Stimulated activated effector memory CD8-positive, alpha-beta T cell treated with anti-CD3 and anti-CD28 coated beads, Interleukin-12 subunit alpha, Interleukin-12 subunit beta, amount 100 ng/mL, for 72 hours (primary cell): Measurements from ENCODE around the gene TBC1D22A.

Experiments used
- ATAC-seq: fragments of 150-1000 bp; cut with Tn5 transposase; 2 replicates; pipeline ENCODE4 v1.10.0; 2021
- DNase-seq, 2 donors: peaks; one replicate each; pipeline ENCODE4 v3.0.0; 2021 to 2022; ENCODE audit warnings: low spot score in 2 of 2
- H3K27ac Mint-ChIP-seq: one replicate; pipeline ENCODE4 v1.8.0; 2022; ENCODE audit warnings: mild to moderate bottlenecking, mixed read lengths
- H3K36me3 Mint-ChIP-seq: one replicate; pipeline ENCODE4 v1.8.0; 2022; ENCODE audit warnings: mild to moderate bottlenecking, mixed read lengths
- H3K4me1 Mint-ChIP-seq: one replicate; pipeline ENCODE4 v1.8.0; 2022; ENCODE audit warnings: mixed read lengths
- H3K4me3 Mint-ChIP-seq: one replicate; pipeline ENCODE4 v1.8.0; 2022; ENCODE audit warnings: mild to moderate bottlenecking, mixed read lengths
- H3K9me3 Mint-ChIP-seq: one replicate; pipeline ENCODE4 v1.8.0; 2022; ENCODE audit warnings: mixed read lengths

Gene TBC1D22A

GRCh38 chr22:47053726-47054141, 291.3 kb downstream of the TBC1D22A start:
- ATAC-seq (no peak), DNase-seq (no peak)

GRCh38 chr22:47054231-47055072, 292.0 kb downstream of the TBC1D22A start:
- DNase-seq (no peak), ATAC-seq (no peak)
- no peaks in the 10 kb centered on the region for H3K9me3 Mint-ChIP-seq
- no peak overlapping the region for H3K27ac Mint-ChIP-seq
- peaks cover 49% of the 10 kb centered on the region for H3K4me1 Mint-ChIP-seq
- H3K4me3 Mint-ChIP-seq, result no peak overlapping the region
- H3K36me3 Mint-ChIP-seq, result peaks cover 42% of the 10 kb centered on the region

More at GRCh38 chr22:47053726-47054141, 291.3 kb downstream of the TBC1D22A start:
- peaks cover 56% of the 10 kb centered on the region for H3K4me1 Mint-ChIP-seq
- H3K4me3 Mint-ChIP-seq, result no peak overlapping the region
- no peaks in the 10 kb centered on the region for H3K9me3 Mint-ChIP-seq
- peak overlapping the region; percentile 90 for H3K27ac Mint-ChIP-seq
- H3K36me3 Mint-ChIP-seq, result peaks cover 42% of the 10 kb centered on the region

GRCh38 chr22:47055073-47055355, 292.6 kb downstream of the TBC1D22A start:
- DNase-seq, result no peak
- Mint-ChIP-seq H3K4me3 (no peak overlapping the region), H3K27ac (no peak overlapping the region), H3K4me1 (peaks cover 49% of the 10 kb centered on the region), H3K9me3 (no peaks in the 10 kb centered on the region), H3K36me3 (peaks cover 45% of the 10 kb centered on the region)
- ATAC-seq, result no peak

GRCh38 chr22:47055461-47055860, 293.0 kb downstream of the TBC1D22A start:
- H3K36me3 Mint-ChIP-seq, result peaks cover 49% of the 10 kb centered on the region
- ATAC-seq (no peak), DNase-seq (no peak)
- H3K27ac Mint-ChIP-seq, result no peak overlapping the region
- H3K9me3 Mint-ChIP-seq, result no peaks in the 10 kb centered on the region
- peaks cover 46% of the 10 kb centered on the region for H3K4me1 Mint-ChIP-seq
- H3K4me3 Mint-ChIP-seq, result no peak overlapping the region

GRCh38 chr22:47055921-47056320, 293.5 kb downstream of the TBC1D22A start:
- ATAC-seq, result no peak
- DNase-seq, result no peak
- Mint-ChIP-seq H3K36me3 (peaks cover 54% of the 10 kb centered on the region), H3K4me3 (no peak overlapping the region), H3K27ac (peak overlapping the region; percentile 75), H3K4me1 (peaks cover 50% of the 10 kb centered on the region), H3K9me3 (no peaks in the 10 kb centered on the region)

GRCh38 chr22:47056361-47056760, 293.9 kb downstream of the TBC1D22A start:
- ATAC-seq (no peak), DNase-seq (no peak)
- no peak overlapping the region for H3K4me3 Mint-ChIP-seq
- H3K4me1 Mint-ChIP-seq, result peaks cover 55% of the 10 kb centered on the region
- peak overlapping the region; percentile 75 for H3K27ac Mint-ChIP-seq
- H3K9me3 Mint-ChIP-seq, result no peaks in the 10 kb centered on the region
- H3K36me3 Mint-ChIP-seq, result peaks cover 58% of the 10 kb centered on the region

GRCh38 chr22:47056776-47057470, 294.5 kb downstream of the TBC1D22A start:
- DNase-seq (no peak), ATAC-seq (no peak)
- H3K36me3 Mint-ChIP-seq, result peaks cover 59% of the 10 kb centered on the region
- peak overlapping the region; percentile 75 for H3K27ac Mint-ChIP-seq
- H3K4me1 Mint-ChIP-seq, result peaks cover 53% of the 10 kb centered on the region
- H3K4me3 Mint-ChIP-seq, result no peak overlapping the region
- no peaks in the 10 kb centered on the region for H3K9me3 Mint-ChIP-seq

- no peak for ATAC-seq
- Mint-ChIP-seq H3K36me3 (peaks cover 63% of the 10 kb centered on the region), H3K4me3 (no peak overlapping the region), H3K9me3 (no peaks in the 10 kb centered on the region), H3K27ac (no peak overlapping the region), H3K4me1 (peaks cover 53% of the 10 kb centered on the region)
- no peak for DNase-seq
Measured at GRCh38 chr22:47057916-47058585, 295.6 kb downstream of the TBC1D22A start.

- H3K4me1 Mint-ChIP-seq, result peaks cover 44% of the 10 kb centered on the region
Measured at GRCh38 chr22:47059076-47059475, 296.6 kb downstream of the TBC1D22A start.

GRCh38 chr22:47059701-47060161, 297.3 kb downstream of the TBC1D22A start:
- Mint-ChIP-seq H3K4me3 (no peak overlapping the region), H3K9me3 (no peaks in the 10 kb centered on the region), H3K36me3 (peaks cover 63% of the 10 kb centered on the region), H3K27ac (no peak overlapping the region), H3K4me1 (peaks cover 38% of the 10 kb centered on the region)
- ATAC-seq, result no peak
- DNase-seq, result no peak

More at GRCh38 chr22:47059076-47059475, 296.6 kb downstream of the TBC1D22A start:
- DNase-seq, result no peak
- Mint-ChIP-seq H3K9me3 (no peaks in the 10 kb centered on the region), H3K27ac (no peak overlapping the region), H3K36me3 (peaks cover 63% of the 10 kb centered on the region), H3K4me3 (no peak overlapping the region)
- ATAC-seq, result no peak

GRCh38 chr22:47060718-47061117, 298.3 kb downstream of the TBC1D22A start:
- DNase-seq (no peak), ATAC-seq (no peak)
- no peaks in the 10 kb centered on the region for H3K9me3 Mint-ChIP-seq
- peak overlapping the region; percentile 41 for H3K27ac Mint-ChIP-seq
- H3K4me3 Mint-ChIP-seq, result no peak overlapping the region
- H3K4me1 Mint-ChIP-seq, result peaks cover 32% of the 10 kb centered on the region
- peaks cover 57% of the 10 kb centered on the region for H3K36me3 Mint-ChIP-seq

GRCh38 chr22:47061226-47061625, 298.8 kb downstream of the TBC1D22A start:
- Mint-ChIP-seq H3K27ac (peak overlapping the region; percentile 41), H3K36me3 (peaks cover 56% of the 10 kb centered on the region)

GRCh38 chr22:47062126-47062525, 299.7 kb downstream of the TBC1D22A start:
- Mint-ChIP-seq H3K4me3 (no peak overlapping the region), H3K27ac (no peak overlapping the region), H3K36me3 (peaks cover 50% of the 10 kb centered on the region), H3K9me3 (no peaks in the 10 kb centered on the region), H3K4me1 (peaks cover 29% of the 10 kb centered on the region)
- DNase-seq (no peak), ATAC-seq (no peak)

More at GRCh38 chr22:47061226-47061625, 298.8 kb downstream of the TBC1D22A start:
- H3K4me3 Mint-ChIP-seq, result no peak overlapping the region
- ATAC-seq, result no peak
- no peak for DNase-seq
- peaks cover 33% of the 10 kb centered on the region for H3K4me1 Mint-ChIP-seq
- no peaks in the 10 kb centered on the region for H3K9me3 Mint-ChIP-seq

- peak overlapping the region; percentile 61 for H3K27ac Mint-ChIP-seq
- peaks cover 29% of the 10 kb centered on the region for H3K4me1 Mint-ChIP-seq
- H3K4me3 Mint-ChIP-seq, result no peak overlapping the region
- no peak for ATAC-seq
- H3K36me3 Mint-ChIP-seq, result peaks cover 42% of the 10 kb centered on the region
- H3K9me3 Mint-ChIP-seq, result no peaks in the 10 kb centered on the region
- no peak for DNase-seq
Measured at GRCh38 chr22:47063071-47063509, 300.6 kb downstream of the TBC1D22A start.

- Mint-ChIP-seq H3K36me3 (peaks cover 42% of the 10 kb centered on the region), H3K9me3 (no peaks in the 10 kb centered on the region), H3K4me3 (no peak overlapping the region), H3K27ac (peak overlapping the region; percentile 61), H3K4me1 (peaks cover 29% of the 10 kb centered on the region)
- no peak for DNase-seq
- ATAC-seq, result no peak
Measured at GRCh38 chr22:47063606-47064005, 301.2 kb downstream of the TBC1D22A start.
